B cell (primary cell): ENCODE measurements around the gene CEP95.

ENCODE experiments used
- EZH2 ChIP-seq: IDR thresholded peaks from 2 replicates; pipeline ENCODE4 v1.6.1; 2012; ENCODE audit warnings: borderline replicate concordance, low read depth, mild to moderate bottlenecking, moderate library complexity, low read length; ENCODE audit not compliant: insufficient read depth, poor library complexity, severe bottlenecking
- TF ChIP-seq, protein P1 (sequence below): fragments of 200-600 bp; IDR thresholded peaks from one replicate; pipeline ENCODE4 v1.8.0; 2022; ENCODE audit warnings: antibody characterized with exemption, mild to moderate bottlenecking

DNA sequence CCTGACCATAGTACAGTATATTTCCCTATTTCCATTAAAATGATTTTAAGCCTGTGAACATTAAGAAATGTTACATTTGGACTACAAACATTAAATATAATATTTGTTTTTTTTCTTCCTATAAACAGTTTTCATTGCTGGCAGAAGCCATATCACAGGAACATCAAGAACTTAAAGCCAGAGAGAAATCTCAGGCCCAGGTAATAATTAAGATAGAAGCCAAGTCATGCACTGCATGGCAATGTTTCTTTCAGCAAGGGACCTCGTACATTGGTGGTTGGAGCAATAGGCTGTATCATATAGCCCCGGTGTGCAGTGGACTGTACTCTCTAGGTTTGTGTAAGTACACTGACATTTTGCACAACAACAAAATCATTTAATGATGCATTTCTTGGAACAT lies 30.1 kb downstream of the CEP95 start:
- TF ChIP-seq, protein P1, sequence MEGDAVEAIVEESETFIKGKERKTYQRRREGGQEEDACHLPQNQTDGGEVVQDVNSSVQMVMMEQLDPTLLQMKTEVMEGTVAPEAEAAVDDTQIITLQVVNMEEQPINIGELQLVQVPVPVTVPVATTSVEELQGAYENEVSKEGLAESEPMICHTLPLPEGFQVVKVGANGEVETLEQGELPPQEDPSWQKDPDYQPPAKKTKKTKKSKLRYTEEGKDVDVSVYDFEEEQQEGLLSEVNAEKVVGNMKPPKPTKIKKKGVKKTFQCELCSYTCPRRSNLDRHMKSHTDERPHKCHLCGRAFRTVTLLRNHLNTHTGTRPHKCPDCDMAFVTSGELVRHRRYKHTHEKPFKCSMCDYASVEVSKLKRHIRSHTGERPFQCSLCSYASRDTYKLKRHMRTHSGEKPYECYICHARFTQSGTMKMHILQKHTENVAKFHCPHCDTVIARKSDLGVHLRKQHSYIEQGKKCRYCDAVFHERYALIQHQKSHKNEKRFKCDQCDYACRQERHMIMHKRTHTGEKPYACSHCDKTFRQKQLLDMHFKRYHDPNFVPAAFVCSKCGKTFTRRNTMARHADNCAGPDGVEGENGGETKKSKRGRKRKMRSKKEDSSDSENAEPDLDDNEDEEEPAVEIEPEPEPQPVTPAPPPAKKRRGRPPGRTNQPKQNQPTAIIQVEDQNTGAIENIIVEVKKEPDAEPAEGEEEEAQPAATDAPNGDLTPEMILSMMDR: no peak
- no peak for TF ChIP-seq EZH2
